IPS-NIHi11 (cell line): ENCODE measurements around the gene FN3KRP.

Source experiments
- DNase-seq: peaks from one replicate; pipeline ENCODE4 v3.0.0; 2012; ENCODE audit warnings: mixed read lengths, low spot score

The FN3KRP gene

DNA sequence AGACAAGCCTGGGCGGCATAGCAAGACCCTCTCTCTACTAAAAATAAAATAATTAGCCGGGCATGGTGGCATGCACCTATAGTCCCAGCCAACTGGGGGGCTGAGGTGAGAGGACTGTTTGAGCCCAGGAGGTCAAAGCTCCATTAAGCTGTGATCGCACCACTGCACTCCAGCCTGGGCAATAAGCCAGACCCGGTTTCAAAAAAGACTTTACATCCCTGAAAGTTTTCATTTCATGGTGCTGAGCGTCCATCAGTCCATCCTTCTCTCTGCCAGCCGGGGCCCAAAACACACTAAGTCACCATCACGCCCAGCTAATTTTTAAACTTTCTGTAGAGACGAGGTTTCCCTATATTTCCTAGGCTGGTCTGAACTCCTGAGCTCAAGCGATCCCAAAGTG, 28.6 kb upstream of the FN3KRP start:
- no peak for DNase-seq

DNA sequence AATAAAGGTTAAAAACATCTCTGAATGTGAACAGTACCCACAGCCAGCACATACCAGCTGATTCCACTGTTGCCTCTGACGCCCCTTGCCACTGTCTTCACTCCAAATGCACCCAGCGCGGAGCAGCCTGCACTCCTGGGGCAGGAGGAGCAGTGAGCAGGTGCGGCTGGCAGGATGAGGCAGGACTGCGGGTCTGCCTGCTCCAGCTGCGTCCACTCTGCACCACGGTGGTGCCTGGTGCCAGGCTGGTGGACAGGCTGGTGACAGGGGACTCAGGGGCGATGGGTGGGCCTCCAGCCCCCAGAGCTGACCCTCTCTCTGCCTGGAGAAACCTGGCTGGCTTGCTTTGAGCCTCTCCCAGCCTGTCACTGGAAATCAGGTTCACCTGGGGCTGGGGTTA, 27.4 kb upstream of the FN3KRP start:
- no peak for DNase-seq

DNA sequence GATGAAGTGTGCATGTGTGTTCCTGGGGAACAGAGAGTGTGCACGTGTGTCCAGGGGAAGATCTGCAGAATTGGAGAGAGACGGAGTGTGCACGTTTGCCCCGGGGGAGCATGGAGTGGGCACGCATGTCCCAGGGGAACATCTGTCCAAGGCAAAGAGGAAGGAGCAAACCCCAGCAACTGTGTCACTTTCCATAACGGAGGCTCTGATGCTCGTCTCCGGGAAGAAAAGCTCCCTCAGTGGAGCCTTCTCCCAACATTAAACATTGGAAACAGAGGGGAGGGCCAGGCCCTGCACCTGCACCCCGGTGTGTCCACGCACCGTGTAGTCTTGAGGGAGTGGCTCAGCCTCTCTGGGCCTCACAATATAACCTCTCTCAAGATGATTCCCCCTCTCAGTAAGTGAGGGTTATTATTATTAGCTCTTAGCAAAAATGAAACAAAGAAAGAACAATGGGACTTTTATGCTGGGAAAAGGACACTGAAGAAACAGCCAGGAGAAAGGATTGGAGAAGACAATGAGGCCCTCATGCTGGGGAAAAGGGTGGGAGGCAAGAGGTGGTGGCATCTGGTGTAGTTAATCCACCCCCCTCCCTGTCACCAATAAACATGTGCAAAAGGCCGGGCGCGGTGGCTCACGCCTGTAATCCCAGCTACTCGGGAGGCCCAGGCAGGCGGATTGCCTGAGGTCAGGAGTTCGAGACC, 25.6 kb upstream of the FN3KRP start:
- DNase-seq: no peak

DNA sequence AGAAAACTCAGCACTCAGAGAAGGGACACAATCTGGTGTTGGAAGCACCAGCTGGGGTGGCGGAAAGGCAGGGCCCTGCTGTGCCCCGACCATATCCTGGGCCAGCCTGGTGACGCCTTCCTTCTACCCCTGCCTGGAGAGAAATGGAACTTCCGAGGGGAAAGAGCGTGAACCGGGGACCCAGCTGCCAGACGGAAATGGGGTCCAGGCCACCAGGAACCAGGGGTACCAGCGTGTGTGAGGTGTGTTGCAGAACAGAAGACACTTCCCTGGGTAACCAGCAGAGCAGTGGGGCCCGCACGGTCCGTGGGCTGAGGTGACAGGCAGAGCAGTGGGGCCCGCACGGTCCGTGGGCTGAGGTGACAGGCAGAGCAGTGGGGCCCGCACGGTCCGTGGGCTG, 24.8 kb upstream of the FN3KRP start:
- DNase-seq: no peak

DNA sequence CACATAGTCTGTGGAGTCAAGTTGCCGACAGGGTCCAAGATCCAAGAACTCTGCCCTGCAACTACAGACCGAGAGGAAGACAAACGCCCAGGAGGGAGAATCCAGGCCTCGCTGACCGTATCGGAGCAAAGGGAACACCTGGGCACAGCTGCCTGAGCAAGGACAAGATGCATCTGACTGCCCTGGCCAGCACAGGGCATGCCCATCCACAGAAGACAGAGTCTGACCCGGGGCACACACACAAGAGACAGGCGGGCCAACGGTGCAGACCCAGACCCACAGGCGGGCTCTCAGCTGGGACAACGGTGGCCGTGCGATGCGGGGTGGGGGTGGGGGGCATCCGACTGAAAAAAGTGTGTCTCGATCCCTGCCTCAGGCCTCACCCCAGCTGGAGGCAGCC, 24.2 kb upstream of the FN3KRP start:
- no peak for DNase-seq

DNA sequence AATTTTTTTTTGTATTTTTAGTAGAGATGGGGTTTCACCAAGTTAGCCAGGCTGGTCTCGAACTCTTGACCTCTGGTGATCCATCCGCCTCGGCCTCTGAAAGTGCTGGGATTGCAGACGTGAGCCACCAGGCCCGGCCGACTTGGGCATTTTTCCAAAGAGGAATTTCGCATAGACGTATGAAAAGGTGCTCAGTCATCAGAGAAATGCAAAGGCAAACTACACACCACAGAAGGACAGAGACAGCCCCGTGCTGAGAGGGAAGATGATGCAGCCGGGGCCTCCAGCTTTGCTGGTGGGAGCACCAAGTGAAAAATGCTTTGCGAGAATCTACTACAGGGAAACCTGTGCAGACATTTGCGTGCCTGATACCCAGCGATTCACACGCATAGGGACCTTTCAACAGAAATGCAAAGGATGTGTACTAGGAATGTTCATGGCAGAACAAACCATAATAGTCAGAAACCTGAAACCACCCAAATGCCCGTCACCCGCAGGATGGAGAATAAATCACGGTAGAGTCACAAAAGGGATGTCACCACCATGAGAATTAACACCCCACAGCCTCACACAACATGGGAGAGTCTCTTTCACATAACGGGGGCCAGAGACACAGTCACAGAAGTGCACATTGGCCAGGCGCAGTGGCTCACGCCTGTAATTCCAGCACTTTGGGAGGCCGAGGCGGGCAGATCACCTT, 23.2 kb upstream of the FN3KRP start:
- DNase-seq: no peak

DNA sequence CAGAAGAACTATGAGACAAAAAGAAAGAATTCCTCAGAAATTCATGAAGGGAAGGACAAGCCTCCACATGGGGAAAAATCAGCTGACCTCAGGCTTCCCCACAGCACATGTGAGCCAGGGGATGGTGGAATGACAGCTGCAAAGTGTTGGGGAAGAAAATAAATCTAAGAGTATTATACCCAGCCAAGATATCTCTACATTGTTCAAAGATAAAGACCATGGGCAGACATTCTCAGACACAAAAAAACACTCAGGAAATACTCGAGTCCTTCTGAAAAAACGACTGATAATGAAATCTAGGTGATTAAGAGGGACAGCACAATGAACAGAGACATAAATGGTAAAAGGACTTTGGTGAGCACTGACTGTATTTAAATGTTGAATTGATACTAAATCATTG, 21.9 kb upstream of the FN3KRP start:
- DNase-seq: no peak

DNA sequence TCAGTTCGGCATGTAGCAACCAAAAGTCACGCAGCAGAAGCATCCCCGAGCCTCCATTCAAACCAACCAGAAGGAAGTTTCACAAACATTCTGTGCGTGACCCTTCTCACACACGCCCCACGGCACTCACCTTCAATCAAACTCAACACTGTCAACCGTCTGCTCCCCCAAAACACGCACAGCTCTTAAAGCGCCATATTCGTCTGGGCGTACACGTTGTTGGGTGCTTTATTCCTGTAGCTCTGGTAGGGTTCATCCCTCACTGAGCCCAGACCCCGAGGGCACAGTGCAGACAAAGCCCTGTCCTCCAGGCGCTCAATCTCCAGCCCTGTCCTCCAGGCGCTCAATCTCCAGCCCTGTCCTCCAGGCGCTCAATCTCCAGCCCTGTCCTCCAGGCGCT, 20.2 kb upstream of the FN3KRP start:
- DNase-seq: no peak

DNA sequence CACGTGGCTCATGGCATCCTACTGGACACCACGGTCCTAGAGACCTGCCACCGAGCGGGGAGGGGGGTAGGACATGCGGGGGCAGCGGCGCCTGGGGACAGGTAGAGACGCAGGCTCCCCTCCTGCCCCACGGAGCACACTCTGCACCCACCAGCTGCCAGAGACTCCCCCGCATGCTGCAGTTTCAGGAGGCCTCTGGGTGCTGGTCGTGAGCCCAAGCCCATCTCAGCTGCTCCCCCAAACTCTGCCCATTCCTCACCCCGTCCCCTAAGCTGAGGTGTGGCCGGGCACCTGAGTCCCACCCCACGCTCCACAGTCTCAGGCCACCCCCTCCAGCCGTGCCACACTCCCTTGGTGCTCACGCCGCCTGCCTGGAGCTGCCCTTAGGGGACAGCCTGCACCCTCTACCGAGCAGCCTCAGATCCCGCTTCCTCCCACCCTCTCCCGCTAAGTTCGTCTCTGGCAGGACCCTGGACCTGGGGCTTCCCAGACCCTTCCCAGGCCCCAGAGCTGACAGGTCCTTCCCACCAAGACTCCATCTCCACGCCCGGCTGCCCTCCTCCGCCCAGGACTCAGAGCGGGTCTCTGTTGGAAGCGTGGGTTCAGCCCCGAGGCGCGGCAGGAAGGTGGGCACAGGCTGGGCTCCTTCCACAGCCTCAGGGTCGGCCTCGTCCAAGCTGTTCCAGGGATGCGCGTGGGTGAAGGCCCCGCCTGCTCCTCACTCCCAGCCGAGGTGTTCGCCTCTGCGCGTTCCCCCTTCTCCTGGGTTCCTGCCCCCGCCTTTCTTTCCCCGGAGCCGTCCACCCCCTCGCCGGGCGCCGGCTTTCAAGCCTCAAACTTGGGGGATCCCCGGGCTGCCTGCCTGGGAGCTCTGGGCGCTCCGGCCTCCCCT, 19.3 kb upstream of the FN3KRP start:
- DNase-seq: no peak

DNA sequence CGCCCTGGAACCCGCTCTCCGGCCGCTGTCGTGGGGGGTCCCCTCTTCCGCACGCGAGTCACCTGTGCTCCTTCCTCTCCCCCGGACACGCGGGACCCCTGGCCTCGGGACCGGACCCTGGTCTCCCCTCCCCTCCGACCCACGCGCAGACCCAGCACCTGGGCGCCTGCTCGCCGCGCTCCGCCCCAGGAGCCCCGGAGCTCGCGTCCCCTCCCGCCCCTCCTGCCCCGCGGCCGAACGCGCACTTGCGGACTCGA, 18.8 kb upstream of the FN3KRP start:
- DNase-seq: no peak

DNA sequence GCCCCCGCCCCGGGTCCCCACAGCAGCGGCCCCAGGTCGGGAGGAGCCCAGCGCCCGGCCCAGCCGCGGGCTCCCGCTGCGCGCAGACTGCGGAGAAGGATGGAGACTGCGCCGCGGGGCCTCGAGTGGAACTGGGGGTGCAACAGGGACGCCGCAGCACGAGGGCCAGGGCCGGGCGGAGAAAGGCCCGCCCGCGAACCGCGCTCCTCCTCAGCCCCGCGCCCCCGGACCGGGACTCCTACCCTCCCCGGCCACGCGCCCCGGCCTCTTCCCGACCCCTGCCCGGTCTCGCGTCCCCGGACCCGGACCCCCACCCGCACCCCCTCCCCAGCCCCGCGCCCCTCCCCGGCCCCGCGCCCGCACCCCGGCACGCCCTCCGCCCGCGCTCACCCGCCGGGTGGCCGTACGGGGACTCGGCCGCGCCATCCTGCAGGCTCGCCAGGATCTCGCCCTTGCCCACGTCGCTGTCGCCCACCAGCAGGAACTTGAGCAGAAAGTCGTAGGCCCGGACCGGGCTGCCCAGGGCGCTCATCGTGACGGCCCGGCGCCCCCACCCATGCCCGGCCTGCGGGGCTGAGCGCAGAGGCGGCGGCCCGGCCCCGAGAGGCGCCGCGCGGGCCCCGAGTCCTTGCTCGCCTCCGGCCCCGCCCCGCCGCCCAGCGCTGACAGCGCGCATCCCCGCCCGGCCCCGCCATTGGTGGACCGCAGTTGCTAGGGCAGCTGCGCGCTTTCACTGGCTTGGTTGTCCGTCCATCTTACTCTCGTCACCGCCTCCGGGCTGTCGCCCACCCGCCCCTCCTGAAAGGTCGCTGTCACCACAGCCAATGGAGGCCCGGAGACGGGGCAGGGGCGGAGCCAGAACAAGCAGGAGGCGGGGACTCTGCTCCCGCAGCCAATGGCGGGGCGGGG, 18.2 kb upstream of the FN3KRP start, which contains the start of gene RAB40B:
Gene RAB40B, minus strand, starts transcription at position 634 of the 909 bp plus-strand sequence. Its CDS starts 102 bp downstream, at position 532.
- peak; percentile 100 for DNase-seq

DNA sequence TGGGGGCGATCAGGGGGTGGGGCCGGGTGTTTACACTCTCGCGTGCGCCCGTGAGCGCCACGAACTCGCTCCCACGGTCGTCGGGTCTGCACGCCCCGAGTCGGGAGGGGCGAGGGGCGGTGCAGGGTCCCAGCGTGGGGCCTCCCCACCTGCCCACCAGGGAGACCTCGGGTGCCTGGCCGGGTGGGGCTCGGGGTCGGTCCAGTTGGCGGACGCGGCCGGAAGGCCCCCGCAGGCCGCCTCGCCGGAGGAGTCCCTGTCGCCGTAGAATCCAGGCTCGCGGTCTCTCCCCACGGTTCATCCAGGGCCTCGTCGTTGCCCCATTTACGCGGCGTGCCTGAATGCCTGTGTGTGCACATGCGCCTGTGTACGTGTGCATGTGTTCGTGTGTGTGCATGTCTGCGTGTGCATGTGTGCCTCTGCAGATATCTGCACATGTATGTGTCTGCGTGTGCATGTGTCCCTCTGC, 17.5 kb upstream of the FN3KRP start:
- DNase-seq: no peak

DNA sequence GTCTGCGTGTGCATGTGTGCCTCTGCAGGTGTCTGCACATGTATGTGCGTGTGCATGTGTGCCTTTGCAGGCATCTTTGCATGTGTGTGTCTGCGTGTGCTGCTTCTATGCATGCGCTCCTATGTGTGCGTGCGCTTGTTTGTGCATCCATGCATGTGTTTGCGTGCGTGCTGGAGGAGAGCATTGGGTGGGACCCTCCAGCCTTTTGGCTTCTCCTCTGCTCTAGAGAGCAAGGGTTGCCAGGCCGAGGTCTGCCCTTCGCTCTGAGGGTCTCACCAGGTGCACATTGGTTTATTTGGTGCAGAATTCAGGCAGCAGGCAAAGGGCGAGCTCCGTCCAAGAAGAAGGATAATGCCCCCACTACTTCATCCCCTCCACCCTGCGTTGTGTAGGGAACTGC, 17.0 kb upstream of the FN3KRP start:
- no peak for DNase-seq

DNA sequence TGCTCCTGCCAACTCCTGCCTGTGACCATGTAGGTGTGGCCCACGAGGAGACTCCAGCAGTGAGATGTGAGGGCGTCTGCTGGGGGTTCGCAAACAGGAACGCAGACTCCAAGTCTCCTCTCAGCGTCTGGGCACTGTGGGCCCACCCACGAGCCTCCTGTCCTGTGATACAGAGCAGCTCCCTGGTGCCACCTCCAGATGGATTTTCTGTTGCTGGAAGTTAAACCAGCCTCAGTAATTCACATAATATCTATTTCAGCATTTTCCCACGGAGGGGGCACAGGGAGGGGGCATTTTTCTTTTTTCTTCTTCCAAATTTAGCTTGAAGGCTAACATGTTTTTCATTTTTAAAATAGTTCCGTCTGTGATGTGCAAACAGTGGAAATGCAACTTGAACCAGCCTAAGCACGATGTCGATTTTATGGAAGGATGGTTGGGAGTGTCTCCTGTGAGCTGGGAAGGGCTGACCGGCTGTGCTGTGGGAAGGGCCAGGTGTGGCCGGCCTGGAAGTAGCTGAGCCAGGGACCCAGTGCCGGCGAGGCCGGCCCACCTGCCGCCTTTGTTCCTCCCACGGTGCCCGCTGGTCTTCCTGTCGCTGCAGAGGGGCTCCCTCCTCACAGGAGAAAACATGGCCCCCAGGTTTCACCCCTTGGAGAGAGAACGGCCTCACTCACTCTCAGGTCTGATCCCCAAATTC, 14.1 kb upstream of the FN3KRP start:
- DNase-seq: no peak

DNA sequence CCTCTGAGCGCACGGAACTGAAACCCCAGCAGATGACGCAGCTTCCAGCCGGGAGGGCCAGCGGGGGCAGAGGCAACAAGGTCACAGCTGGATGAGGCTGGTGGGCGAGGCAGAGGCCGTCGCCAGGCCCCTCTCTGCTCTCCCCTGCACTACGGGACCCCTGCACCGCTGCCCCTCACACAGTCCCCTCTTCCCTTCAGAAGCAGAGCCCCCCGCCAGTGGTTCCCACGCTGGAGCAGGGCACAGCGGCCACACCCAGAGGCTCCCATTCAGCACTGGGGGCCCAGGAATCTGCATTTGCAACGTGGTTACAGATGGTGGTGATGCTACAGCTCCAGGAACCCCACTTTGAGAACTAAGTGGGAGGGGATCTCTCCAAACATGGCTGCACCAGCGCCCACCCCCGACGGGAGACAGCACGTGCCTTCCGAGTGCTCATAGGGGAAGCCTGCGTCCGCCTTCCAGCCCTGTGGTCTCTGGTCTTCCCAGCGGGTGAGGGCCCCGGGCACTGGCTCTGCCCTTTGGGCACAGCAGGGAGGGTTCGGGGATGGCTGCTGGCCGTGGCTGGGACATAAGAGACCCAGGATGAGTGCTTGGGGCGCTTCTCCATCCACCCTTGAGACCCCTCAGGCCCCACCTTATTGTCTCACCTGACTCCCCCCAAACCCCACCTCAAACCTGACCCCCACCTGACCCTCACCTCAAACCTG, 13.3 kb upstream of the FN3KRP start:
- no peak for DNase-seq

DNA sequence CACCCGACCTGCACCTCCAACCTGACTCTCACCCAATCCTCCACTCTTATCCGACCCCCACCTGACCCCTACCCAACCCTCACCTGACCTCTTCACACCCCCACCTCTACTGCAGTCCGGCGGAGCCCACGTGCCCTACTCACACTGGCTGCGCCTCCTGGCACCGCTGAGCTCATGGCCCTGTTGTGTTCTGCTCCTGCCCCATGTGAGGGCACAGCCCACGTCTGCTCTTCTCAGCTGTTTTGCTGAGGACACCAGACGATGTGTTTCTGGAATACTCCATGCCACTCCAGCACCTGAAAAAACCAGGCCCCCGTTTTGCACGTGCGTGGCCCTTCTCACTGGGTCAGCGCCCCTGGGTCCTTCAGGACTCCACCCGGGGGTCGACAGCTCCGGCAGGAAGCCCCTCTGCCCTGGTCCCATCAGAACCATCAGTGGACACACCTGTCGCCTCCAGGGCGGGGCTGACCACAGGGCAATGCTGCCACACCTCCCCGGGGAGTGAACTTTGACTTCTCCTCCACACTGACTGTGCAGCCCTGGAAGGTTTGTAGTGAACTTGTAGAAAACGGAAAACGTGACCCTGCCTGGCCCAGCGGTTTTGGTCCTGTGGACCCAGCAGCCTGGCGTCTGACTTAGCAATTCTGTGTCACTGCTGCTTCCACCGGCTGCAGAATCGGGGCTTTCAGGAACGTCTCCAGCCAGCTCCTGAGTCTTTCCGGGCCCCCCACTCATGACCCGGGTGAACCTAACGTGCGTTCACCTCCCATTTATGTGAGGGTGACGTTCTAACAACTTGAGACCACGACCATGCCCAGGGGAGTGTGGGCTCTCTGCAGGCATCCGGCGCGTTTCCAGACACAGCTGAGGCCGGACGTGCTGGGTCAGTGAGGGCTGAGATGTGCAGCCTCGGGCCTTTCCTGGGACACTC, 12.3 kb upstream of the FN3KRP start:
- DNase-seq: no peak

DNA sequence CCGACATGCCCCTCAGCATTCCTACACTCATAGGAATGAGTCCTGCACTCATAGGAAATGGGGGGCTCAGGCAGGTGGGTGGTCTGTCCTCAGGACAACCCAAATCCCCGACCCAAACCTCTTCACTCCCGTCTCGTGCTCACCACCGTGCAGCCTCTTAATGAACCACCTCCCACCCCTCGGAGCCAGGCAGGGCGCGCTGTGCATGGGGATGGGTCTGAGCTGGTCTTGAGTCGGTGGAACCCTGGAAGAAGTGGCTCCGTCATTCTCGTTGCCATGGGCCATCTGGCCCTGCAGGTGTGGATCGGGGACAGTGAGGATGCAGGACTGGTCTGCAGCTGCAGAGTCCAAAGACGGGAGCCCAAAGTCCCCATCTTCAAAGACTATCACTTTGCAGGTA, 11.6 kb upstream of the FN3KRP start:
- DNase-seq: no peak

DNA sequence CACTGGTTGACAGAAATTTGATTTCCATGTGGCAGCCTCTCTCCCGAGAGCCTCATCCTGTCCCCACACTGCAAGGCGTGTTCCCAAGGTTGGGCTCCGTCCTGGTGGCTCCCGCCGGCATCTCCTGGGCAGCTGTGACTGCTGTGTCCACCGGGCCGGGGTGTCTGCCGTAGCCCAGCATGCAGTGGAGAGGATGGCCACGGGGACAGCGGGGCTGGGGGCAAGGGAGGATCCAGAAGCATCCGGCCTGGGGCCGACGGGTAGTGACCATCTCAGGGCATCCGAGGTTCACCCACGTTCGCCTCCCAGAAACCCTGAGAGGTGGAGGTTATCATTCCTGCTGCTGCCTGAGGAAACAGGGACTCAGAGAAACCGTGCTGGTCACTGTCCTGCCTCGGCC, 10.8 kb upstream of the FN3KRP start:
- no peak for DNase-seq

DNA sequence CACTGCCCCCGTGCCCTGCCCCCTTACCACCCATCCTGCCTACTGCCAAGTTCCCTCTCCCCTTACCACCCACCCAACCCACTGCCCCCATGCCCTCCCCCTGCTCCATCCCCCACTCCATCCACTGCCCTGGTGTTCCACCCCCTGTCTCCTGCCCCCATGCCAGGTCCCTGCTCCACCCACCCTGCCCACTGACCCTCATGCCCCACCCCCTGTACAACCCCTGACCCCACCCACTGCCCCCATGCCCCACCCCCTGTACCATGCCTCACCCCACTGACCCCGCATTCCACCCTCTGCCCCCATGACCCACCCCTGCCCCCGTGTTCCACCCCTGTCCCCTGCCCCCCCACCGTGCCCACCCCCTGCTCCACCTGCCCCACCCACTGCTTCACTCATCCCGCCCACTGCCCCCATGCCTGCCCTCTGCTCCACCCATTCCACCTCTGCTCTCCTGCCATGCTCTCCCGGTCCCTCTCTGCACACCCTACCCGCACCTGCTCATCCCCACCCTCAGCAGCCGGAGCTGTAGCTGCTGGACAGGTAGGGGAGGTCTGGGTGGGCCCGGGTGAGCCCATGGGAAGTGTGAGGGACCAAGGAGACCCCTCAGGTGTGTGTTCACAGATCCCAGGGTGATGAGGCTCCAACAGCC, 7.4 kb upstream of the FN3KRP start:
- peak; percentile 61 for DNase-seq
